Stomach (tissue), 9 donors: ENCODE results near the gene RANBP1. TPM values are rescaled to one million over a fixed set of nuclear protein-coding genes. Genes with fewer than 3 reads are reported as not detected.
A peak's percentile ranks its signal among the peaks of the same experiment; 100 is the strongest.

ENCODE experiments used
- DNase-seq, 2 donors: peaks; one replicate each; pipeline versions ENCODE4 v3.0.0 to v3.0.0-alpha.2; 2013 to 2019
- H3K27ac ChIP-seq, 5 donors: fragments of 200-600 bp in 4 of 5; sonication (generic) in 4 of 5; one replicate each; pipeline ENCODE4 v1.5.1; 2013 to 2019; ENCODE audit warnings: mild to moderate bottlenecking in 1 of 5, moderate library complexity in 1 of 5
- H3K27me3 ChIP-seq, 3 donors: fragments of 200-600 bp; sonication (generic); one replicate each; pipeline ENCODE4 v1.5.1; 2017 to 2019; ENCODE audit warnings: mixed run types in 1 of 3
- H3K36me3 ChIP-seq, 4 donors: fragments of 200-600 bp; sonication (generic); 1 replicate in 3 of 4; 2 replicates in 1 of 4; pipeline ENCODE4 v1.5.1; 2016 to 2019
- H3K4me1 ChIP-seq, 4 donors: fragments of 200-600 bp; sonication (generic); one replicate each; pipeline ENCODE4 v1.5.1; 2016 to 2019
- H3K4me3 ChIP-seq, 4 donors: fragments of 200-600 bp; sonication (generic) in 3 of 4; one replicate each; pipeline ENCODE4 v1.5.1; 2016 to 2019; ENCODE audit warnings: mild to moderate bottlenecking in 1 of 4
- H3K9me3 ChIP-seq, 4 donors: fragments of 200-600 bp; sonication (generic); one replicate each; pipeline ENCODE4 v1.5.1; 2016 to 2019
- EP300 ChIP-seq: sonication (generic); formaldehyde crosslinking; IDR thresholded peaks from one replicate; pipeline ENCODE4 v1.6.1; 2017; ENCODE audit warnings: antibody characterized with exemption
- POLR2A ChIP-seq, 4 donors: fragments of 450-650 bp; IDR thresholded peaks; one replicate each; pipeline ENCODE4 v1.6.1; 2016; ENCODE audit warnings: antibody characterized with exemption in 4 of 4, control low read depth in 2 of 4, mild to moderate bottlenecking in 1 of 4, moderate library complexity in 1 of 4
- POLR2AphosphoS5 ChIP-seq, 3 donors: sonication (generic); formaldehyde crosslinking; IDR thresholded peaks; one replicate each; pipeline ENCODE4 v1.6.1; 2016; ENCODE audit warnings: antibody characterized with exemption in 3 of 3
- WGBS, 5 donors: extraction: QIAGEN DNeasy Blood & Tissue Kit in 3 of 5; methylation state at CpG; one replicate each; pipeline versions ENCODE4 v1.1.5 to v1.1.7; 2013 to 2018; 5-methylcytosine and 5-hydroxymethylcytosine counted together
- intact Hi-C: fragments of 100-400 bp; cut with DNase I; formaldehyde crosslinking; loops from one replicate; pipeline ENCODE4 v1.15.1; 2023; ENCODE audit warnings: low total_unique reads
- polyA plus RNA-seq, 3 donors: library from polyadenylated mRNA; stranded (reverse); fragments of 200-250 nt; gene quantifications; one replicate each; pipeline ENCODE4 v1.2.3, GENCODE V29; 2013
- total RNA-seq, 5 donors: library from RNA; depleted of rRNA; stranded (reverse); fragments of >200 nt; gene quantifications; one replicate each; pipeline versions ENCODE4 v1.1.0 to v1.2.3, GENCODE V29; 2014 to 2016
- TF ChIP-seq, protein P1 (sequence below), 7 experiments: fragments of 450-650 bp in 4 of 7; fragments of 200-600 bp in 3 of 7; sonication (generic) in 3 of 7; IDR thresholded peaks; one replicate each; pipeline ENCODE4 v1.5.1; 2016 to 2019; ENCODE audit warnings: antibody characterized with exemption in 7 of 7, control low read depth in 2 of 7, mild to moderate bottlenecking in 1 of 7
- donor health status: healthy with polysubstance abuse.
- donor health status: Bipolar disorder and iron deficiency.
- donor health status: healthy.

RANBP1 gene
- total and polyA plus RNA-seq, 8 donors = 23.9 to 200 (median 91.9) TPM

DNA sequence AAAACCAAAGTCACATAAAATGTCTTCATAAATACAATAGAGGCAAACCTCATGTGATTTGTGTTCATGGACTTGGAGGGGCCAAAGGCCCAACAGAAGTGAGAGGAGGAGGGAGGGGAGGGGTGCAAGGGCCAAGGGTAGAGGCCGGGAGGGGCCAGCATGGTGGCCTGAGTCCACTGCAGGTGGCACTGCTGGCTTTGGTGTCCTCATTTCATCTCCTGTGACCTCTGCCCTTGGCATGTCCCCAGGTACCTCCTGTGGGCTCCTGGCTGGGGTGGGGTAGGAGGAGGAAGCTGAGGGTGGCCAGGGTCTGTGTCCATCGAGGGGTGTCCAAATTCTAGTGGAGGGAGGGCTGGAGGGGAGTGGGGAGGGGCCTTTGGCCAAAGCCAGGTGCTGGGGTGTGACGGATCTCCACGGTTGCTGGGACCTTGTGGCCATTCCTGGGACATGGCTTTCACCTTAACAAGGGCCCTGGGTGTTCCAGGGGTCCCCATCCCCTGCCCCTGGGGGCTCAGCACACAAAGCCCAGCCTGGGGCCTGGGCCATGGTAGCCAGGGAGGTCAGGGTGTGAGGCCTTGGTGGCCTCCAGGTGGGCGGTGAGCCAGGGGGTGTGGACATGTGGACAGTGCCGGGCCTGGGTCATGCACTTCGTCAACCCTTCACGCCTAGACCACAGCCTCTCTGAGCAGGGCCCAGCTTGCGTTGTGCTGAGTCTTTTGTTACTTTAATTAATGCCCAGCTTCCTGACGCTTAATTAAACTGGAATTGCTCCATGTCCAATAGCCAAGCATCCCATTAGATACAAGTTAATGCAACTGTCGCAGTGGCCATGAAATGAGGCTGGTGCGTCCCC lies 55.6 kb downstream of the RANBP1 start:
- intact Hi-C loops = no loop called here
- Histone ChIP-seq H3K9me3 (no peaks in the 10 kb centered on the region), H3K4me3 (no peak overlapping the region), H3K36me3 (no peaks in the 10 kb centered on the region), H3K27ac (no peak overlapping the region), H3K27me3 (peaks cover 0 to 13% (median 0%) of the 10 kb centered on the region in 3 donors), H3K4me1 (no peaks in the 10 kb centered on the region)
- DNase-seq = no peak
- WGBS, 5 donors = 79 to 89% (median 82%) methylated on average over 11 to 12 of the region's 12 CpGs
- TF ChIP-seq POLR2A (IDR thresholded peaks at IDR 0.05) (no peak), POLR2AphosphoS5 (IDR thresholded peaks at IDR 0.05) (no peak), EP300 (no peak)
- TF ChIP-seq, protein P1, sequence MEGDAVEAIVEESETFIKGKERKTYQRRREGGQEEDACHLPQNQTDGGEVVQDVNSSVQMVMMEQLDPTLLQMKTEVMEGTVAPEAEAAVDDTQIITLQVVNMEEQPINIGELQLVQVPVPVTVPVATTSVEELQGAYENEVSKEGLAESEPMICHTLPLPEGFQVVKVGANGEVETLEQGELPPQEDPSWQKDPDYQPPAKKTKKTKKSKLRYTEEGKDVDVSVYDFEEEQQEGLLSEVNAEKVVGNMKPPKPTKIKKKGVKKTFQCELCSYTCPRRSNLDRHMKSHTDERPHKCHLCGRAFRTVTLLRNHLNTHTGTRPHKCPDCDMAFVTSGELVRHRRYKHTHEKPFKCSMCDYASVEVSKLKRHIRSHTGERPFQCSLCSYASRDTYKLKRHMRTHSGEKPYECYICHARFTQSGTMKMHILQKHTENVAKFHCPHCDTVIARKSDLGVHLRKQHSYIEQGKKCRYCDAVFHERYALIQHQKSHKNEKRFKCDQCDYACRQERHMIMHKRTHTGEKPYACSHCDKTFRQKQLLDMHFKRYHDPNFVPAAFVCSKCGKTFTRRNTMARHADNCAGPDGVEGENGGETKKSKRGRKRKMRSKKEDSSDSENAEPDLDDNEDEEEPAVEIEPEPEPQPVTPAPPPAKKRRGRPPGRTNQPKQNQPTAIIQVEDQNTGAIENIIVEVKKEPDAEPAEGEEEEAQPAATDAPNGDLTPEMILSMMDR (IDR thresholded peaks at IDR 0.05) = no peak

DNA sequence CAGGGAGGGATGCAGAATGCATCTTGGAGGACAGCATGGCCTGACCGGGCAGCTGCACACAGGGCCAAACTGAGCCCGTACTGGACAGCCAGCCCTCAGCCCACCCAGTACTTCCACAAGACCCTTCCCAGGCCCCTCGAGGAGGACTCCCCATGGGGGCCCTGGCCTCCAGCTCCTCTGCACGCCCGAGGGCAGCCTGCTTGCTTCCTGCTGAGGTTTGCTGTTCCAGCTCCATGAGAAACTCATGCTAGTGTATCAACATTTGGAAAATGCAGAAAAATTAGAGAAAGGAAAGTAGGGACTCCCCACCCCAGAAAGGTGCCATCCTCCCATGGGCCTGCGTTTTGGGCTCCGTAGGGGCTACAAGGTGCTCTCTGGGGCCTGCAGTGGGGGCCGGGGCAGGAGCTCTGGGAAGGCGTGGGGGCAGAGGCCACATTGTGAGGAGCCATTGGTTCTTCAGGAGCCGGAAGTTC lies 56.3 kb downstream of the RANBP1 start:
- Histone ChIP-seq H3K4me3 (no peak overlapping the region), H3K36me3 (no peaks in the 10 kb centered on the region), H3K9me3 (no peaks in the 10 kb centered on the region), H3K4me1 (no peaks in the 10 kb centered on the region), H3K27me3 (peaks cover 0 to 13% (median 0%) of the 10 kb centered on the region in 3 donors), H3K27ac (no peak overlapping the region)
- DNase-seq = no peak
- intact Hi-C loops = no loop called here
- no peak for TF ChIP-seq POLR2A (IDR thresholded peaks at IDR 0.05)
- no peak for TF ChIP-seq POLR2AphosphoS5 (IDR thresholded peaks at IDR 0.05)
- TF ChIP-seq EP300 = no peak
- TF ChIP-seq, protein P1 (IDR thresholded peaks at IDR 0.05) = no peak
- WGBS, 5 donors = 80 to 93% (median 91%) methylated on average over 7 to 10 of the region's 10 CpGs

DNA sequence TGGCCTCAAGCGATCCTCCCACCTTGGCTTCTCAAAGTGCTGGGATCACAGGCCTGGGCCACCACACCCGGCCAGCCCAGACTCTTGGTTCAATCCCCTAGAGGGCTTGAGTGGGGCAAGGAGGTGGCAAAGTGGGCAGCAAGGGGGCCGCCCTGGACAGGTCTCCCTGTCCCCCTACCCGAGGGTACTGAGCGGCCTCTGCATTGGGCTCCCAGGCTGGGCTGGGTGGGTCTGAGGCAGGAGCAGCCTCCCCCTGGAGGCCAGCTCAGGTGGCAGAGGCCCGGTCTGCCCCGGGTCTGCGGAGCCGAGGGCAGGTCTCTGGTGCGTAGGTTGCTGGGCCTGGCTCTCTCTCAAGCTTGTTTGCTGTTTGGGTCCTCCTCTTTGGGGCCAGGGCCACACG lies 57.3 kb downstream of the RANBP1 start:
- H3K4me3 ChIP-seq = no peak overlapping the region
- 72 to 88% (median 78%) methylated on average over 10 to 11 of the region's 11 CpGs for WGBS, 5 donors
- H3K27me3 ChIP-seq = peaks cover 0 to 12% (median 0%) of the 10 kb centered on the region in 3 donors
- TF ChIP-seq, protein P1 (IDR thresholded peaks at IDR 0.05) = no peak
- TF ChIP-seq EP300 (no peak), POLR2AphosphoS5 (IDR thresholded peaks at IDR 0.05) (no peak), POLR2A (IDR thresholded peaks at IDR 0.05) (no peak)
- no peak overlapping the region for H3K27ac ChIP-seq
- no peaks in the 10 kb centered on the region for H3K9me3 ChIP-seq
- no peak for DNase-seq
- no peaks in the 10 kb centered on the region for H3K36me3 ChIP-seq
- no peaks in the 10 kb centered on the region for H3K4me1 ChIP-seq
- intact Hi-C loops = no loop called here

DNA sequence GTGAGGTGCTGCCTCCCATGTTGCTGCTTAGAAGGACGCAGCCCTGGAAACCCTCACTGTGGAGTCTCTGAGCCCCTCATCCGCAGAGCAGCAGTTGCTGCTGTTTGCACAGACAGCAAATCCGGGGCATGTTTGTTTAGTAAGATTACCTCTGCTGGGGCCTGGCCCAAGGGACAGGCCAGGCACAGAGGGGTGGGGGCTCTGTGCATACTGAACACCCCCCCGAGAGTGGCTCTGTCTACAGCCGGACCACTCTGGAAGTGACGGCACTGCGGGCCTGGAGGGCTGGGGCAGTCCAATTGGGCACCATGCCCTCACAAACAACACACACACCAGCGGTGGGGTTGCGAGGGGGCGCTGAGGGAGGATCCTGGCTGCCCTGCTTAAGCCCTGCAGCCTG lies 57.9 kb downstream of the RANBP1 start:
- TF ChIP-seq POLR2A (IDR thresholded peaks at IDR 0.05) (no peak), EP300 (no peak), POLR2AphosphoS5 (IDR thresholded peaks at IDR 0.05) (no peak)
- TF ChIP-seq, protein P1 (IDR thresholded peaks at IDR 0.05) = no peak
- DNase-seq = peak in 1 of 2 donors; percentile 33
- Histone ChIP-seq H3K27ac (no peak overlapping the region), H3K27me3 (peaks cover 0 to 7% (median 0%) of the 10 kb centered on the region in 3 donors), H3K4me3 (no peak overlapping the region), H3K4me1 (no peaks in the 10 kb centered on the region), H3K9me3 (no peaks in the 10 kb centered on the region), H3K36me3 (no peaks in the 10 kb centered on the region)
- WGBS, 5 donors = 33 to 48% (median 41%) methylated on average over 3 to 10 of the region's 10 CpGs
- intact Hi-C loops = no loop called here
